GM12878 (cell line): ENCODE measurements around the gene WDR38. TPM values are rescaled to one million over a fixed set of nuclear protein-coding genes. Genes with fewer than 3 reads are reported as not detected.

ENCODE experiments used
- BMI1 ChIP-seq: fragments of 450-650 bp; IDR thresholded peaks from 2 replicates; pipeline ENCODE4 v1.6.1; 2016; ENCODE audit warnings: mild to moderate bottlenecking, moderate library complexity, borderline replicate concordance
- DPF2 ChIP-seq: fragments of 450-650 bp; IDR thresholded peaks from 2 replicates; pipeline ENCODE4 v1.6.1; 2017; ENCODE audit warnings: mild to moderate bottlenecking
- EGR1 ChIP-seq, 2 experiments: IDR thresholded peaks; 1 replicate in 1 of 2; 2 replicates in 1 of 2; pipeline ENCODE4 v1.6.1; 2011 to 2012; ENCODE audit warnings: low read depth in 2 of 2, low read length in 2 of 2, borderline replicate concordance in 1 of 2, mild to moderate bottlenecking in 1 of 2, moderate library complexity in 1 of 2
- SMAD5 ChIP-seq: IDR thresholded peaks from 2 replicates; pipeline ENCODE4 v1.6.1; 2016; ENCODE audit warnings: antibody characterized with exemption, low read depth
- SPI1 ChIP-seq: IDR thresholded peaks from 2 replicates; pipeline ENCODE4 v1.6.1; 2011; ENCODE audit warnings: low read depth, mild to moderate bottlenecking, low read length, moderate library complexity, borderline replicate concordance; ENCODE audit not compliant: insufficient read depth
- ZNF687 ChIP-seq: fragments of 450-650 bp; IDR thresholded peaks from 2 replicates; pipeline ENCODE4 v1.6.1; 2017; ENCODE audit warnings: mild to moderate bottlenecking, moderate library complexity
- ZSCAN29 ChIP-seq: fragments of 450-650 bp; IDR thresholded peaks from 2 replicates; pipeline ENCODE4 v1.6.1; 2017; ENCODE audit warnings: mild to moderate bottlenecking, moderate library complexity
- ZZZ3 ChIP-seq: IDR thresholded peaks from 2 replicates; pipeline ENCODE4 v1.6.1; 2011; ENCODE audit warnings: low read depth; ENCODE audit not compliant: control insufficient read depth, insufficient read length
- polyA plus RNA-seq, 11 experiments: library from polyadenylated mRNA; depleted of rRNA in 4 of 11; unstranded in 6 of 11; stranded (reverse) in 5 of 11; fragments of >200 nt; fragmentation: Nextera tagmentation in 4 of 11; fragmentation: Illumina TruSeq in 1 of 11; extraction: Ambion mirVana in 4 of 11; extraction: Trizol in 1 of 11; gene quantifications; 1 replicate in 1 of 11; 2 replicates in 10 of 11; pipeline versions ENCODE4 v1.2.1 to v1.2.3, GENCODE V29; 2011 to 2016; ENCODE audit warnings: inconsistent platforms in 2 of 11, missing spikeins in 2 of 11, low read depth in 1 of 11
- total RNA-seq, 4 experiments: library from RNA; depleted of rRNA in 3 of 4; stranded (reverse); fragments of >200 nt in 3 of 4; fragmentation: Illumina TruSeq in 1 of 4; extraction: Trizol in 1 of 4; gene quantifications; 2 replicates each; pipeline versions ENCODE4 v1.2.1 to v1.2.3, GENCODE V29; 2013 to 2021

WDR38 gene
- total and polyA plus RNA-seq, 10 of the 15 experiments (the other 5 are each of a cell fraction or from before 2014, with no cell fraction given) = not detected

- TF ChIP-seq ZZZ3 (no peak), EGR1 (IDR thresholded peaks at IDR 0.05; ENCODE audit: borderline replicate concordance in 1 of 2, low read depth in 2 of 2, low read length in 2 of 2) (peak in 1 of 2 experiments; percentile 65; a peak in 2 of 3 replicates), DPF2 (peak; percentile 81), SPI1 (peak; percentile 78), SMAD5 (peak; percentile 92; the same call in 1 of the 2 replicates), BMI1 (no peak), ZSCAN29 (peak; percentile 68; the same call in 1 of the 2 replicates), ZNF687 (peak; percentile 46)
- TF ChIP-seq, all 136 proteins: peak for 68
These were observed 8.3 kb downstream of the WDR38 start, which contains the start of the genes ARPC5L and RPL35 (continued) for GRCh38 chr9:124861342-124862229.
